Measurements from ENCODE around the gene MARS1. TPM values are rescaled to one million over a fixed set of nuclear protein-coding genes. Genes with fewer than 3 reads are reported as not detected.
A peak's percentile ranks its signal among the peaks of the same experiment; 100 is the strongest.

MARS1 gene
- total RNA-seq, 1 experiment from 2014 or later, result 94.8 TPM

DNA sequence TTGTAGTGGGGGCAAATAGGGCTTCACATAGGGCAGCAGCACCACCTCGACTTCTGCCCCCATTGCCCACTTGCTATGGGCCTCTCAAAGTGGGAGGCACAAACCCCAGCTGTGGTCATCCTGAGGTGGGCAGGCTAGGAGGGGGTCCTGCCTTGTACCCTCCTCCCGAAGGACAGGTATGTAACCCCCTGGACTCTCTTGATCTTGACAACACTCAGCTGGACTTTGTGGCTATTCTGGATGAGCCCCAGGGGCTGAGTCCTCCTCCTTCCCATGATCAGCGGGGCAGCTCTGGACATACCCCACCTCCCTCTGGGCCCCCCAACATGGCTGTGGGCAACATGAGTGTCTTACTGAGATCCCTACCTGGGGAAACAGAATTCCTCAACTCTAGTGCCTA is 16.2 kb upstream of the MARS1 start:
- no peak for DNase-seq (ENCODE audit: low read depth)

- no peak for DNase-seq (ENCODE audit: low read depth)
These were observed 15.5 kb upstream of the MARS1 start for GRCh38 chr12:57472391-57472790.

DNA sequence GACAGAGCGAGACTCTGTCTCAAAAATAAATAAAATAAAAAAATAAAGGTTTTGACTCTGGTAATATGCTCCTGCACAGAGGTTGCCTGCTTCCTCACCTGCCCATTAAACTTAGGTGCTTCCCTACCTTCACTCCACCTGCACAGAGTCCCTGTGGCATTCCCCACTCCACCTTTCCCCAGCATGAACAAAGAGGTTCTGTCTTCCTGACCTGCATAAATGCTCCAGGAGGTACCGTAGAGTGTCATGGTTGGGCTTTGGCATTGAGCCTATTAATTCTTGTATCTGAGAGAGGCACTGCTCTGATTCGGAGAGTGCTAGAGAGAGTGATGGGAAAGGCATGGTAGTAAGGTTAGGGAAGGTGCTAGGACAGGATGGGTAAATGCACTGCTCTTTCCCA is 14.5 kb upstream of the MARS1 start:
- DNase-seq (ENCODE audit: low read depth), result no peak

GRCh38 chr12:57473886-57474285 is 14.0 kb upstream of the MARS1 start:
- DNase-seq (ENCODE audit: low read depth), result no peak

DNA sequence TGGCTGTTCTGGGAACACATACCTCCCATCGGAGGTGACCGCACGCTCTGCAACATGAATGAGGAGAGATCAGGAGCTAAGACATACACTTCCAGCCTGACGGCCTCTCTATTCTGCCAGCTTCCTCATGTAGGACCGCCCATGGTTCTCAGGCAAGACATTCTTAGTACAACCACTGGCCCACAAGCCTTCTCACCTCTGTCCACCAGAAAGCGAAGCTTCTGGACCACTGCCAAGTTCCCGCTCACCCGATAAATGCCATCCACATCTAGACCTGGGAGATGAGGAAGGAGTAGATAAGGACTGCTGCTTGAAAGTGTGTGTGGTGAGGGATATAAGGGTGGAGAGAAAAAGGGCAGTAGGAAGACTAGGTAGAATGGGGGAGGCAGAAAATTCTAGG is 13.4 kb upstream of the MARS1 start:
- DNase-seq (ENCODE audit: low read depth), result no peak

DNA sequence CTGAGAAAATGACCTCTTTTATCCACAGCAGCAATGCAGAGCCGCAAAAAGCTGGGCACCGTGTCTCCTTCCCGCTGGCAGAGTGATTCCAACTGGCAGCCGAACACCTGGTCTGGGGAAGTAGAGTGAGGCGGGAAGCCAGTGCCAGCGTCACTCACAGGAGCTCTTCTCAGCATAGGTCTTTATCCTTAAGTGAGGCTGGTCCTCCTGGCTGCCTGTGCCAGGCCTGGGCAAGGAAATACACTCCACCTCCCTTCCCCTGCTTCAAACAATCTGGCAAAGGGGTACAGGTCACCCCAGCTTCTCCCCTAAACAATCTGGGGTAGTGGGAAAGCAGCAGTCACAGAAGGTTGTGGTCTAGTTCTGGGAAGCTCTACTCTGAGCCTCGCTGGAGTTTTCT is 13.0 kb upstream of the MARS1 start:
- DNase-seq (ENCODE audit: low read depth), result no peak

- DNase-seq (ENCODE audit: low read depth), result no peak
These were observed 12.4 kb upstream of the MARS1 start for GRCh38 chr12:57475271-57476161.

DNA sequence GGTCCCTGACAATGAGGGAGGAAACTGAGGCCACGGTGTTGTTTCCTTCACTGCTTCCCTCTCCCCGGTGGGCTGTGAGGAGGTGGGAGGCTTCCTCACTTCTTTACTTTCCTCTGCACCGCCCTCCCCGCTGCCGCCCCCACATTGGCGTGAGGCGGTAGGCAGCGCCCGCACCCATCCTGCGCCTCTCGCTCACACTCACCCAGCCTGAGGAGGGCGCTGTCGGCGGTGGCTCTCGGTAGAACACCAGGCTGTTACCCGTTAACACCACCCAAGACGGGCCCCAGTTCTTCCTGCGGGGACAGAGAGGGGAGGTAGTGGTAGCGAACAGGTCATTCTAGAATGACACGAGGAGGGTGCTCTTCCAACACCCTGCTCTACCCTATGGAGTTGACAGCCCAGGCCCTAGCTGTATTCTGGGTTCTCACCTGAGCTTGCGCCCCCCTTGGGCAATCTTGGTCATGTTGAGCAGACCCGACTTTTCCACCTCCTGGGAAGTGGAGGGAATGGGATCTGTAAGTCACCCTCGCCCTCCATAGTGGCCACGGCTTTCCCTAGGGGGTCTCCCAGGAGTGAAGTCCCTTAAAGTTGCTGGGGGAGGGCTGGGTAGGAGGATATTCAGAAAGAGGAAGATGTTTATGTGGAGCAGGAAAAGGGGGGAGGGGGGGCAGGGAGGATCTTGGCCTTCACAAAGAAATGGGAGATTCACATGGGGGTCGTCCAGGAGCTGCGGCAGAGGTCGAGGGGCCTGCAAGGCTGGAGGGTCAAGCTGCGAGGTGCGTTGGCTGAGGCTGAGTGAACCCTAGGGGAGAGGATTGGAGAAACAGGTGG is 11.5 kb upstream of the MARS1 start:
- DNase-seq (ENCODE audit: low read depth), result no peak

DNA sequence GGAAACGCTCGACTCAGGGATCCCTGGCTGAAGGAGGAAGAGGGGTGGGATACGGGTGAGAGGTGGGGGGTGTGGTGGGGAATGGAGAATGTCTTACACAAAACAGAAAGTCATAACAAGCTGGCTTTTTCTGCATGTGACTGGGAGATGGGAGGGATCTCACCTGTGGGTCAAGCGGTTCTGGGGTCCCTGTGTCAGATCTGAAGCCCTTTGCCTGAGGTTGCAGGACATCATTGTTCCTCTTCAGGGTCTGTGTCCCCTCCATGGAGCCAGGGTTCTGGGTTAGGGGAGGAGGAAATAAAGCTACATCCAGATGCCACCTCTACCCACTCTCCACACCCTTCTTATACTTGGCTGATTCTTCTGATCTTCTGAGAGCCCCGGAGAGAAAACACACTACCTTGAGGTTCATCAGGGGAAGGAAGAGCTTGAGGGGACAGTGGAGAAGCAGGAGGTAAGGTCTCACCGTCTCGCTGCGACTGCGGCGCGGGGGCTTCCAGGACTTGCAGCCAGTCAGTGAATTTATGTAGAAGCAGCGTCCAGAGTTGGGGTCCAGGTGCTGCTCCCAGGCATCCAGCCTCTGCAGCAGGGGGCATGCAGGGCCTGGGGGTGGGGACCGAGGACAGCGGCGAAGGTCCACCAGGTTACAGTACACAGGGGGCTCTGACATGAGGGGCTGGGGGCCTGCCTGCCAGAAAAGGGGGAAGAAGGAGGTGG is 10.7 kb upstream of the MARS1 start:
- no peak for DNase-seq (ENCODE audit: low read depth)

GRCh38 chr12:57477710-57478681 is 9.9 kb upstream of the MARS1 start:
- DNase-seq (ENCODE audit: low read depth), result no peak

- DNase-seq (ENCODE audit: low read depth), result no peak
These were observed 8.9 kb upstream of the MARS1 start for GRCh38 chr12:57479043-57479375.

DNA sequence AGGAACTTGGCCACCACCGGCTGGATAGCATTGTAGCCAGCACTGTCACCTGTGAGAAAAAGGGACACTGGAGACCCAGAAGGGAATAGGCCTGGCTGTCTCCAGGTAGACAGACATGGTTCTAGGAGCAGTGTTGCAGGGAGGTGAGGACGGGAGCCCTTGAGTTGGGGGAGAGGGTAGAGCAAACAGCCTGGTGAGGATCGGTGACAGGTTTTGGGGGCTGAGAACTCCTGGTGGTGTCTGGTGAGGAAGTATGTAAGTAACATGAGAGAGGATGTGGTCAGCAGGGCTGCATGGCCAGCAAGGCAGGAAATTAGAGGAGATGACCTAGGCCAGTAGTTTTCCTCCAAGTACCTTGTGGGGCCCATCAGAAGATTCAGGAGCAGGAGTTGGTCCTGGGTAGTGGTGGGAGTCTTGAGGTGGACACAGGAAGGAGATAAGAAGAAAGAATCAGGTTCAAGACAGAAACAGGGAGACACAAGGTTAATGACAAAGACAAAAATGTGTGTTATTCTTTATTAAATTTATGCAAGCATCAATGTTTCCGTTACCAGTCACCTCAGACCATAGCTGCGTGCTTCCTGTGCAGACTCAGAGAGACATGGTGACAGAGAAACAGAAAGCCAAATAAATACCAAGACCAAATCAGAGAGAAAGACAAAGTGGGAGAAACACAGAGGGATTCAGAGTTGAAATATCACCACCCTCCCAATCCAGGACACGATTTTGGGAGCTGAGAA is 8.3 kb upstream of the MARS1 start, which contains the start of gene ARHGAP9:
TSS of gene ARHGAP9 (minus strand) at position 491 of the 740 bp plus-strand sequence. CDS start at position 31, 460 bp downstream.
- DNase-seq (ENCODE audit: low read depth), result no peak

DNA sequence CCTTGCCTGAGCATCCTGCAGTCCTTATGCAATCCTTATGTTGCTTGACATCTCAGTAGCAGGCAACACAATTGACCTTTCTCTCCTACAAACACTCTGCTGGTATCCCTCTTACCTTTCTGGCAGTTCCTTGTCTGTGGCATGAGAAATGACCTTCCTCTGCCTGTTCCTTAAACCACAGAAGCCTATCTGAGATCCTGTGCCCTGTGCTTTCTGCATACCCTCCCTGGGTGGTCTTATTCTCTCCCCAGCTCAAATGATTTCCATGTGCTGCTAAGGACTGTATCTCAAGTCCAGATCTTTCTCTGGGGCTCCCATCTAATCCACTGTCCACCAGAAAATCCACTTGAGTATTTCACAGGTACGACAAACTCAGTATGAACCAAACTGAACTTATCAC is 6.2 kb upstream of the MARS1 start:
- no peak for DNase-seq (ENCODE audit: low read depth)

- no peak for DNase-seq (ENCODE audit: low read depth)
These were observed 4.4 kb upstream of the MARS1 start for GRCh38 chr12:57483466-57483865.

DNA sequence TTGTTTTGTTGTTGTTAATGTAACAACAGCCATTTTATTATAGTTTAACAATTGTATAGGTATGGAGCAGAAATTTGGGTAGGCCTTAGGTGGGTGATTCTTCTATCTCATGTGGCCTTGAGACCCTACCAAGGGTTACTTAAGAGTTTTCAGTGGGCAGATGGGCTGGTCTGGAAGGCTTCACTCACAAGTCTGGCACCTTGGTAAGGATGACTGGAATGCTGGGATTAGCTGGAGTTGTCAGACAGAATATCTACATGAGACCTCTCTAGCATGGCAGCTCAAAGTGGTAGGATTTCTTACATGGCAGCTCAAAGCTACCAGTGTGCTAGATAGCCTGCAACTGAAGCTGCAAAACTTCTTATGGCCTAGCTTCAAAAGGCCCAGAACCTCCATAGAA is 2.2 kb upstream of the MARS1 start:
- no peak for DNase-seq (ENCODE audit: low read depth)

DNA sequence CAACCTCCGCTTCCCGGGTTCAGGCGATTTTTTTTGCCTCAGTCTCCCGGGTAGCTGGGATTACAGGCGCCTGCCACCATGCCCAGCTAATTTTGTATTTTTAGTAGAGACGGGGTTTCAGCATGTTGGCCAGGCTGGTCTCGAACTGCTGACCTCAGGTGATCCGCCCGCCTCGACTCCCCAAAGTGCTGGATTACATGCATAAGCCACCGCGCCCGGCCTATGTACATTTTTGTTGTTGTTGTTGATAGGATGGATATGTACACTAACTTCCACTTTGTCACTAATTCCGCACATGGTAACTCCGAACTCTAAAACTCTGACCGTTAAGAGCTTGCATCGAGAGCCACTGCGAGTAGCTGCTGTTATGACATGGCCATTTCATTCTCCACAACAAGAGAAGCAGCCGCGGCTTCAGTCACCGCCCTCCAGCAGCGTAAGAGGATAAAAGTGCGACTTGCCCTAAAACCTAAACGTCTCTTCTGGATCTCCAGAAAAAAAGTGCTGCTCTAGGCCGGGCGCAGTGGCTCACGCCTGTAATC is 742 bp upstream of the MARS1 start:
- DNase-seq (ENCODE audit: low read depth), result peak; percentile 14

GRCh38 chr12:57488402-57489156 is 711 bp downstream of the MARS1 start:
- DNase-seq (ENCODE audit: low read depth), result no peak

- peak; percentile 19 for DNase-seq (ENCODE audit: low read depth)
These were observed 1.3 kb downstream of the MARS1 start for GRCh38 chr12:57489157-57489641.

DNA sequence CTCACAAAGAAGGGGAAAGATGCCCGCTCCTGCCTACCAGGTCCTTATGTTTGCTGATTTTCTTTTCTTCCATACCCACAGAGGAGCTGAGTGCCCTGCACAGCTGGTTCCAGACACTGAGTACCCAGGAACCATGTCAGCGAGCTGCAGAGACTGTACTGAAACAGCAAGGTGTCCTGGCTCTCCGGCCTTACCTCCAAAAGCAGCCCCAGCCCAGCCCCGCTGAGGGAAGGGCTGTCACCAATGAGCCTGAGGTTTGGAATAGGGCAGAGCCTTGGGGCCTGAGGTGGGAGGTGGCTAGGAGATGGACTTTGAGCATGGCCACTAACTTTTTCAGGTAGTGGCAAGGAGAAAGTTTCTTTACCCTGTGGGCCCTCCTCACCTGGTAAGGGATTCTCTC is 2.3 kb downstream of the MARS1 start:
- no peak for DNase-seq (ENCODE audit: low read depth)
